ENCODE results near the gene MMP15.

GRCh38 chr16:58046936-58047335 is 21.4 kb downstream of the MMP15 start:
- TF ChIP-seq, protein P1, sequence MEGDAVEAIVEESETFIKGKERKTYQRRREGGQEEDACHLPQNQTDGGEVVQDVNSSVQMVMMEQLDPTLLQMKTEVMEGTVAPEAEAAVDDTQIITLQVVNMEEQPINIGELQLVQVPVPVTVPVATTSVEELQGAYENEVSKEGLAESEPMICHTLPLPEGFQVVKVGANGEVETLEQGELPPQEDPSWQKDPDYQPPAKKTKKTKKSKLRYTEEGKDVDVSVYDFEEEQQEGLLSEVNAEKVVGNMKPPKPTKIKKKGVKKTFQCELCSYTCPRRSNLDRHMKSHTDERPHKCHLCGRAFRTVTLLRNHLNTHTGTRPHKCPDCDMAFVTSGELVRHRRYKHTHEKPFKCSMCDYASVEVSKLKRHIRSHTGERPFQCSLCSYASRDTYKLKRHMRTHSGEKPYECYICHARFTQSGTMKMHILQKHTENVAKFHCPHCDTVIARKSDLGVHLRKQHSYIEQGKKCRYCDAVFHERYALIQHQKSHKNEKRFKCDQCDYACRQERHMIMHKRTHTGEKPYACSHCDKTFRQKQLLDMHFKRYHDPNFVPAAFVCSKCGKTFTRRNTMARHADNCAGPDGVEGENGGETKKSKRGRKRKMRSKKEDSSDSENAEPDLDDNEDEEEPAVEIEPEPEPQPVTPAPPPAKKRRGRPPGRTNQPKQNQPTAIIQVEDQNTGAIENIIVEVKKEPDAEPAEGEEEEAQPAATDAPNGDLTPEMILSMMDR (IDR thresholded peaks at IDR 0.05) = no peak
- no peak for TF ChIP-seq POLR2A (IDR thresholded peaks at IDR 0.05)

All from heart left ventricle (tissue), 13 donors.